IMR-90 (cell line): Measurements from ENCODE around the gene GPR108. TPM values are rescaled to one million over a fixed set of nuclear protein-coding genes. Genes with fewer than 3 reads are reported as not detected.

ENCODE experiments used
- ATAC-seq: fragments of 200-7000 bp; cut with Tn5 transposase; 2 replicates; pipeline ENCODE4 v1.9.1; 2020; ENCODE audit warnings: low read depth, mild to moderate bottlenecking, moderate library complexity
- BruUV-seq: library from RNA; stranded (reverse); fragments of 400-500 nt; replicated peaks from 2 replicates; lab custom pipeline; 2021; lab: Mats Ljungman, UMichigan
- CTCF ChIA-PET: fragments of 300-600 bp; formaldehyde crosslinking; extraction: SDS; loops from one replicate; lab custom pipeline; 2021; ENCODE audit warnings: antibody characterized with exemption; lab: Yijun Ruan, JAX
- POLR2A ChIA-PET: fragments of 300-600 bp; sonication (Branson Sonifier 250); formaldehyde crosslinking; loops from one replicate; lab custom pipeline; 2022; ENCODE audit warnings: antibody characterized with exemption; ENCODE audit not compliant: unreplicated experiment; lab: Charles Lee
- DNase-seq: peaks from one replicate; pipeline ENCODE4 v3.0.0; 2013
- H2AFZ ChIP-seq: replicated peaks from 2 replicates; pipeline ENCODE3; 2013; ENCODE audit warnings: low read length, mild to moderate bottlenecking; ENCODE audit not compliant: poor library complexity
- H2AK5ac ChIP-seq: 2 replicates; pipeline ENCODE4 v1.6.1; 2013; ENCODE audit warnings: low read depth, low read length, inconsistent platforms
- H2AK9ac ChIP-seq: replicated peaks from 2 replicates; pipeline ENCODE3; 2013; ENCODE audit warnings: mild to moderate bottlenecking, low read depth, low read length, moderate library complexity; ENCODE audit not compliant: poor library complexity
- H2BK120ac ChIP-seq: 2 replicates; pipeline ENCODE4 v1.6.1; 2013; ENCODE audit warnings: low read depth, low read length, inconsistent platforms
- H2BK15ac ChIP-seq: 3 replicates; pipeline ENCODE4 v1.6.1; 2013; ENCODE audit warnings: low read depth, low read length, inconsistent platforms
- H2BK20ac ChIP-seq: 2 replicates; pipeline ENCODE4 v1.6.1; 2013; ENCODE audit warnings: low read depth, mild to moderate bottlenecking, inconsistent platforms, low read length, moderate library complexity
- H2BK5ac ChIP-seq: 2 replicates; pipeline ENCODE4 v1.6.1; 2013; ENCODE audit warnings: mild to moderate bottlenecking, low read depth, low read length, inconsistent platforms; ENCODE audit not compliant: poor library complexity, severe bottlenecking
- H3K14ac ChIP-seq: replicated peaks from 2 replicates; pipeline ENCODE4 v1.6.1; 2013; ENCODE audit warnings: low read depth, low read length, inconsistent platforms
- H3K18ac ChIP-seq: 2 replicates; pipeline ENCODE4 v1.6.1; 2013; ENCODE audit warnings: low read depth, low read length, control low read depth
- H3K23ac ChIP-seq: 2 replicates; pipeline ENCODE4 v1.6.1; 2013; ENCODE audit warnings: low read depth, low read length, inconsistent platforms
- H3K27ac ChIP-seq: 2 replicates; pipeline ENCODE4 v1.5.1; 2013; ENCODE audit warnings: mild to moderate bottlenecking, control low read depth, low read length; ENCODE audit not compliant: insufficient read depth
- H3K27me3 ChIP-seq: 2 replicates; pipeline ENCODE4 v1.6.1; 2013; ENCODE audit warnings: low read length; ENCODE audit not compliant: control insufficient read depth, insufficient read depth
- H3K36me3 ChIP-seq: 2 replicates; pipeline ENCODE4 v1.6.1; 2013; ENCODE audit warnings: low read length, mixed read lengths; ENCODE audit not compliant: control insufficient read depth, insufficient read depth
- H3K4ac ChIP-seq: 2 replicates; pipeline ENCODE4 v1.6.1; 2013; ENCODE audit warnings: low read depth, low read length, inconsistent platforms
- H3K4me1 ChIP-seq: 2 replicates; pipeline ENCODE4 v1.6.1; 2013; ENCODE audit warnings: low read length, mixed read lengths; ENCODE audit not compliant: control insufficient read depth, insufficient read depth
- H3K4me2 ChIP-seq: 2 replicates; pipeline ENCODE4 v1.6.1; 2013; ENCODE audit warnings: low read depth, mild to moderate bottlenecking, control low read depth, low read length, moderate library complexity
- H3K4me3 ChIP-seq: 2 replicates; pipeline ENCODE4 v1.5.1; 2013; ENCODE audit warnings: low read depth, mild to moderate bottlenecking, control low read depth, low read length, moderate library complexity; ENCODE audit not compliant: insufficient read depth
- H3K56ac ChIP-seq: 2 replicates; pipeline ENCODE4 v1.6.1; 2013; ENCODE audit warnings: low read length, inconsistent platforms; ENCODE audit not compliant: insufficient read depth; ENCODE audit errors: extremely low read depth
- H3K79me1 ChIP-seq, 2 experiments: 2 replicates each; pipeline ENCODE4 v1.6.1; 2013; ENCODE audit warnings: low read length in 2 of 2, inconsistent platforms in 1 of 2, low read depth in 1 of 2
- H3K9ac ChIP-seq: 2 replicates; pipeline ENCODE4 v1.6.1; 2013; ENCODE audit warnings: low read depth, low read length, control low read depth
- H3K9me1 ChIP-seq: 2 replicates; pipeline ENCODE4 v1.6.1; 2013; ENCODE audit warnings: low read length, inconsistent platforms; ENCODE audit not compliant: insufficient read depth
- H3K9me3 ChIP-seq: 2 replicates; pipeline ENCODE4 v1.6.1; 2013; ENCODE audit warnings: low read length; ENCODE audit not compliant: control insufficient read depth, insufficient read depth
- H4K20me1 ChIP-seq: 2 replicates; pipeline ENCODE4 v1.6.1; 2013; ENCODE audit warnings: low read length, inconsistent platforms; ENCODE audit not compliant: insufficient read depth
- H4K5ac ChIP-seq: 2 replicates; pipeline ENCODE4 v1.6.1; 2013; ENCODE audit warnings: mild to moderate bottlenecking, low read depth, low read length, control low read depth
- H4K8ac ChIP-seq, 2 experiments: 2 replicates each; pipeline ENCODE4 v1.6.1; 2013; ENCODE audit warnings: low read depth in 2 of 2, low read length in 2 of 2, control low read depth in 1 of 2, inconsistent platforms in 1 of 2
- H4K91ac ChIP-seq: 2 replicates; pipeline ENCODE4 v1.6.1; 2013; ENCODE audit warnings: low read depth, low read length, inconsistent platforms; ENCODE audit not compliant: insufficient read depth
- BHLHE40 ChIP-seq: fragments of 150-350 bp; IDR thresholded peaks from 2 replicates; pipeline ENCODE4 v1.6.1; 2016; ENCODE audit warnings: mild to moderate bottlenecking, low read depth, low read length
- CEBPB ChIP-seq: IDR thresholded peaks from 2 replicates; pipeline ENCODE4 v1.6.1; 2012; ENCODE audit warnings: low read depth, low read length, improper control_type of control experiment
- CHD1 ChIP-seq: IDR thresholded peaks from 2 replicates; pipeline ENCODE4 v1.6.1; 2012; ENCODE audit warnings: low read depth, low read length, improper control_type of control experiment
- MAFK ChIP-seq: IDR thresholded peaks from 2 replicates; pipeline ENCODE4 v1.6.1; 2012; ENCODE audit warnings: low read depth, low read length, improper control_type of control experiment
- MAZ ChIP-seq: IDR thresholded peaks from 2 replicates; pipeline ENCODE4 v1.6.1; 2012; ENCODE audit warnings: low read depth, mild to moderate bottlenecking, low read length, improper control_type of control experiment, moderate library complexity, borderline replicate concordance
- MXI1 ChIP-seq: IDR thresholded peaks from 2 replicates; pipeline ENCODE4 v1.6.1; 2012; ENCODE audit warnings: low read depth, mild to moderate bottlenecking, low read length, moderate library complexity, borderline replicate concordance
- POLR2A ChIP-seq: IDR thresholded peaks from 2 replicates; pipeline ENCODE4 v1.6.1; 2012; ENCODE audit warnings: mild to moderate bottlenecking, low read depth, low read length
- RAD21 ChIP-seq: IDR thresholded peaks from 2 replicates; pipeline ENCODE4 v1.6.1; 2012; ENCODE audit warnings: low read length, improper control_type of control experiment
- RCOR1 ChIP-seq: IDR thresholded peaks from 2 replicates; pipeline ENCODE4 v1.6.1; 2012; ENCODE audit warnings: mild to moderate bottlenecking, low read length, improper control_type of control experiment; ENCODE audit not compliant: insufficient replicate concordance
- SMC3 ChIP-seq: fragments of 150-350 bp; IDR thresholded peaks from 2 replicates; pipeline ENCODE4 v1.6.1; 2016; ENCODE audit warnings: low read depth, mild to moderate bottlenecking, antibody characterized with exemption, low read length, moderate library complexity
- WGBS, 2 experiments: methylation state at CpG; one replicate each; pipeline versions ENCODE4 v1.1.5 to v1.1.7; 2013; ENCODE audit warnings: missing lambda C conversion rate in 2 of 2; ENCODE audit not compliant: insufficient read length in 1 of 2; ENCODE audit errors: extremely low coverage in 2 of 2; 5-methylcytosine and 5-hydroxymethylcytosine counted together
- dilution Hi-C: fragments of 300-500 bp; cut with HindIII; formaldehyde crosslinking; loops from one replicate; pipeline ENCODE4 v1.14.3; 2018; ENCODE audit warnings: low sequenced_read_pairs; ENCODE audit not compliant: unreplicated experiment
- in situ Hi-C: fragments of 300-500 bp; cut with MboI; formaldehyde crosslinking; loops from 3 replicates; pipeline ENCODE4 v1.14.3; 2019; ENCODE audit warnings: low sequenced_read_pairs, inconsistent platforms, mixed read lengths
- intact Hi-C: fragments of 100-400 bp; cut with micrococcal nuclease; formaldehyde crosslinking; loops from 2 replicates; pipeline ENCODE4 v1.10.0; 2022
- polyA plus RNA-seq, 3 experiments: library from polyadenylated mRNA; depleted of rRNA; stranded (reverse); fragments of >200 nt; gene quantifications; 2 replicates each; pipeline ENCODE4 v1.2.3, GENCODE V29; 2012; ENCODE audit warnings: low replicate concordance in 1 of 3
- total RNA-seq: library from RNA; depleted of rRNA; stranded (reverse); fragments of >200 nt; gene quantifications from 2 replicates; pipeline ENCODE4 v1.2.3, GENCODE V29; 2012
- TF ChIP-seq, protein P1 (sequence below): fragments of 150-350 bp; IDR thresholded peaks from 2 replicates; pipeline ENCODE4 v1.6.1; 2017; ENCODE audit warnings: mild to moderate bottlenecking, antibody characterized with exemption, low read length, low read depth
- TF ChIP-seq, protein P2 (sequence below): conservative IDR thresholded peaks from 2 replicates; pipeline ENCODE4 v1.5.1; 2012; ENCODE audit warnings: mild to moderate bottlenecking, low read depth, low read length, improper control_type of control experiment
- TF ChIP-seq, protein P3 (sequence below): fragments of 150-350 bp; IDR thresholded peaks from 2 replicates; pipeline ENCODE4 v1.6.1; 2016; ENCODE audit warnings: low read depth, mild to moderate bottlenecking, low read length, moderate library complexity, borderline replicate concordance

Gene GPR108
- total and polyA plus RNA-seq, 2 of the 4 experiments (the other 2 are of a cell fraction) = 28.0 to 38.9 TPM

DNA sequence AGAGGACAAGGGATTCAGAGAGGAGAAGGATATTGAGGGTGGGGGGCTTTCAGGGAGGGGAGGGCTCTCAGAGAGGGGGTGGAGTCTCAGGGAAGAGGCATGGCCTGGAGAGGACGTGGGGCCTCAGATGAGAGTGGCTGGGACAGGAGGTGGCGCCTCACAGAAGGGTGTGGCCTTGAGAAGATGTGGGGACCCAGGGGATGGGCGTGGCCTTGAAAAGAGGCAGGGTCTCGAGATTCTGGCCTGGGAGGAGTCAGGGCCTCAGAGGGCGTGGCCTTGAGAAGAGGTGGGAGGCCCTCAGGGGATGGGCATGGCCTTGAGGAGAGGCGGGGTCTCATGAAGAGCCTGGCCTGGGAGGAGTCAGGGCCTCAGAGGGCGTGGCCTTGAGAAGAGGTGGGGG lies 43.7 kb downstream of the GPR108 start:
- Histone ChIP-seq H4K8ac (no peak overlapping the region), H3K4me2 (no peak overlapping the region), H3K9ac (no peak overlapping the region), H2AK9ac (no peak overlapping the region), H4K91ac (no peak overlapping the region), H2BK120ac (no peak overlapping the region), H3K27ac (no peak overlapping the region), H2BK5ac (no peak overlapping the region), H2AFZ (no peak overlapping the region), H3K56ac (no peak overlapping the region), H3K36me3 (no peaks in the 10 kb centered on the region), H3K4me1 (no peaks in the 10 kb centered on the region), H3K9me3 (peaks cover 16% of the 10 kb centered on the region; the same call in 1 of the 2 replicates), H2BK15ac (no peak overlapping the region), H2BK20ac (no peak overlapping the region), H3K4me3 (no peak overlapping the region), H3K27me3 (no peaks in the 10 kb centered on the region), H3K14ac (no peak overlapping the region), H2AK5ac (no peak overlapping the region), H4K20me1 (no peaks in the 10 kb centered on the region), H3K4ac (no peak overlapping the region), H3K23ac (no peak overlapping the region), H3K18ac (no peak overlapping the region), H3K9me1 (no peaks in the 10 kb centered on the region), H4K5ac (no peak overlapping the region), H3K79me1 (no peaks in the 10 kb centered on the region)
- CTCF ChIA-PET = no interaction called here
- dilution Hi-C loops = no loop called here
- 63% methylated on average over 4 of the region's 7 CpGs; no CpG with 5 or more reads in 1 of the 2 experiments for WGBS, 2 experiments
- in situ Hi-C loops = no loop called here
- intact Hi-C loops = no loop called here
- ATAC-seq = no peak
- POLR2A ChIA-PET = no interaction called here
- TF ChIP-seq, protein P1, sequence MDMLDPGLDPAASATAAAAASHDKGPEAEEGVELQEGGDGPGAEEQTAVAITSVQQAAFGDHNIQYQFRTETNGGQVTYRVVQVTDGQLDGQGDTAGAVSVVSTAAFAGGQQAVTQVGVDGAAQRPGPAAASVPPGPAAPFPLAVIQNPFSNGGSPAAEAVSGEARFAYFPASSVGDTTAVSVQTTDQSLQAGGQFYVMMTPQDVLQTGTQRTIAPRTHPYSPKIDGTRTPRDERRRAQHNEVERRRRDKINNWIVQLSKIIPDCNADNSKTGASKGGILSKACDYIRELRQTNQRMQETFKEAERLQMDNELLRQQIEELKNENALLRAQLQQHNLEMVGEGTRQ = no peak
- TF ChIP-seq MAFK = no peak
- no peak for TF ChIP-seq CEBPB
- no peak for TF ChIP-seq RCOR1
- TF ChIP-seq CHD1 = no peak
- no peak for TF ChIP-seq MXI1
- TF ChIP-seq, protein P2, sequence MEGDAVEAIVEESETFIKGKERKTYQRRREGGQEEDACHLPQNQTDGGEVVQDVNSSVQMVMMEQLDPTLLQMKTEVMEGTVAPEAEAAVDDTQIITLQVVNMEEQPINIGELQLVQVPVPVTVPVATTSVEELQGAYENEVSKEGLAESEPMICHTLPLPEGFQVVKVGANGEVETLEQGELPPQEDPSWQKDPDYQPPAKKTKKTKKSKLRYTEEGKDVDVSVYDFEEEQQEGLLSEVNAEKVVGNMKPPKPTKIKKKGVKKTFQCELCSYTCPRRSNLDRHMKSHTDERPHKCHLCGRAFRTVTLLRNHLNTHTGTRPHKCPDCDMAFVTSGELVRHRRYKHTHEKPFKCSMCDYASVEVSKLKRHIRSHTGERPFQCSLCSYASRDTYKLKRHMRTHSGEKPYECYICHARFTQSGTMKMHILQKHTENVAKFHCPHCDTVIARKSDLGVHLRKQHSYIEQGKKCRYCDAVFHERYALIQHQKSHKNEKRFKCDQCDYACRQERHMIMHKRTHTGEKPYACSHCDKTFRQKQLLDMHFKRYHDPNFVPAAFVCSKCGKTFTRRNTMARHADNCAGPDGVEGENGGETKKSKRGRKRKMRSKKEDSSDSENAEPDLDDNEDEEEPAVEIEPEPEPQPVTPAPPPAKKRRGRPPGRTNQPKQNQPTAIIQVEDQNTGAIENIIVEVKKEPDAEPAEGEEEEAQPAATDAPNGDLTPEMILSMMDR = no peak
- no peak for TF ChIP-seq BHLHE40
- TF ChIP-seq MAZ = no peak
- no peak for TF ChIP-seq POLR2A
- TF ChIP-seq RAD21 = no peak
- TF ChIP-seq SMC3 = no peak
- TF ChIP-seq, protein P3, sequence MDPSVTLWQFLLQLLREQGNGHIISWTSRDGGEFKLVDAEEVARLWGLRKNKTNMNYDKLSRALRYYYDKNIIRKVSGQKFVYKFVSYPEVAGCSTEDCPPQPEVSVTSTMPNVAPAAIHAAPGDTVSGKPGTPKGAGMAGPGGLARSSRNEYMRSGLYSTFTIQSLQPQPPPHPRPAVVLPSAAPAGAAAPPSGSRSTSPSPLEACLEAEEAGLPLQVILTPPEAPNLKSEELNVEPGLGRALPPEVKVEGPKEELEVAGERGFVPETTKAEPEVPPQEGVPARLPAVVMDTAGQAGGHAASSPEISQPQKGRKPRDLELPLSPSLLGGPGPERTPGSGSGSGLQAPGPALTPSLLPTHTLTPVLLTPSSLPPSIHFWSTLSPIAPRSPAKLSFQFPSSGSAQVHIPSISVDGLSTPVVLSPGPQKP = no peak
- no TSS peak for BruUV-seq
- DNase-seq = no peak
